SK-N-SH (cell line): ENCODE measurements around the gene JAZF1. TPM values are rescaled to one million over a fixed set of nuclear protein-coding genes. Genes with fewer than 3 reads are reported as not detected.
"Not testable (repeated sequence)": the region's sequence is repeated elsewhere in the genome, so short reads cannot be mapped to it uniquely, and the experiment has no call there.

Source experiments
- CTCF ChIA-PET: fragments of 300-600, 350-600 bp; formaldehyde crosslinking; extraction: SDS; loops from one replicate; lab custom pipeline; 2021; lab: Yijun Ruan, JAX
- POLR2A ChIA-PET: fragments of 350-600 bp; sonication (Branson Sonifier 250); formaldehyde crosslinking; extraction: SDS; loops from one replicate; lab custom pipeline; 2020; ENCODE audit warnings: antibody characterized with exemption, inconsistent platforms; lab: Yijun Ruan, JAX
- DNase-seq: peaks from one replicate; pipeline ENCODE4 v3.0.0; 2012
- H2AFZ ChIP-seq: fragments of 200-600 bp; sonication (generic); 2 replicates; pipeline ENCODE4 v1.8.1; 2016; ENCODE audit warnings: antibody characterized with exemption, mild to moderate bottlenecking, low read depth
- H3F3A ChIP-seq: fragments of 200-600 bp; sonication (generic); replicated peaks from 2 replicates; pipeline ENCODE3; 2016; ENCODE audit warnings: antibody characterized with exemption, mild to moderate bottlenecking; ENCODE audit not compliant: insufficient read depth
- H3K27ac ChIP-seq, 2 experiments: fragments of 200-500 bp in 1 of 2; fragments of 200-600 bp in 1 of 2; sonication (Bioruptor generic) in 1 of 2; sonication (generic), shearing (Covaris generic) in 1 of 2; 2 replicates each; pipeline versions ENCODE4 v1.5.1 to v1.6.1; 2014 to 2016; ENCODE audit warnings: low read depth in 2 of 2, inconsistent platforms in 1 of 2, low read length in 1 of 2, mild to moderate bottlenecking in 1 of 2, mixed read lengths in 1 of 2
- H3K27me3 ChIP-seq: fragments of 200-600 bp; sonication (generic), shearing (Covaris generic); 2 replicates; pipeline ENCODE4 v1.6.1; 2016; ENCODE audit warnings: mixed run types; ENCODE audit not compliant: insufficient read depth
- H3K36me3 ChIP-seq, 2 experiments: fragments of 200-500 bp in 1 of 2; fragments of 200-600 bp in 1 of 2; sonication (Bioruptor generic) in 1 of 2; sonication (generic) in 1 of 2; replicated peaks in 1 of 2; 2 replicates each; pipeline versions ENCODE3 to v1.5.1; 2014 to 2016; ENCODE audit warnings: low read length in 1 of 2, mild to moderate bottlenecking in 1 of 2; ENCODE audit not compliant: insufficient read depth in 2 of 2, control insufficient read depth in 1 of 2
- H3K4me1 ChIP-seq, 2 experiments: fragments of 200-500 bp in 1 of 2; fragments of 200-600 bp in 1 of 2; sonication (Bioruptor generic) in 1 of 2; sonication (generic), shearing (Covaris generic) in 1 of 2; 2 replicates each; pipeline versions ENCODE4 v1.5.1 to v1.6.1; 2014 to 2016; ENCODE audit warnings: low read depth in 1 of 2, low read length in 1 of 2, mixed run types in 1 of 2; ENCODE audit not compliant: insufficient read depth in 2 of 2, control insufficient read depth in 1 of 2
- H3K4me2 ChIP-seq: fragments of 200-600 bp; sonication (generic), shearing (Covaris generic); 2 replicates; pipeline ENCODE4 v1.6.1; 2017; ENCODE audit warnings: mixed run types
- H3K4me3 ChIP-seq, 2 experiments: fragments of 200-500 bp in 1 of 2; fragments of 200-600 bp in 1 of 2; sonication (Bioruptor generic) in 1 of 2; sonication (generic), shearing (Covaris generic) in 1 of 2; 2 replicates each; pipeline versions ENCODE4 v1.5.1 to v1.8.1; 2014 to 2016; ENCODE audit warnings: low read depth in 2 of 2, inconsistent platforms in 1 of 2, low read length in 1 of 2, mild to moderate bottlenecking in 1 of 2, mixed read lengths in 1 of 2, moderate library complexity in 1 of 2
- H3K79me2 ChIP-seq: fragments of 200-600 bp; sonication (generic); 2 replicates; pipeline ENCODE4 v1.8.1; 2017; ENCODE audit warnings: mild to moderate bottlenecking; ENCODE audit not compliant: insufficient read depth
- H3K9ac ChIP-seq: fragments of 200-600 bp; sonication (generic); 2 replicates; pipeline ENCODE4 v1.6.1; 2017; ENCODE audit warnings: mixed run types
- H3K9me2 ChIP-seq: fragments of 200-600 bp; sonication (generic); 2 replicates; pipeline ENCODE4 v1.6.1; 2017; ENCODE audit warnings: mixed run types
- H3K9me3 ChIP-seq: fragments of 200-600 bp; sonication (generic); 2 replicates; pipeline ENCODE4 v1.6.1; 2017; ENCODE audit warnings: mixed run types, mild to moderate bottlenecking, moderate library complexity
- H4K20me1 ChIP-seq: fragments of 200-600 bp; sonication (generic); 2 replicates; pipeline ENCODE4 v1.6.1; 2017; ENCODE audit warnings: mild to moderate bottlenecking, mixed run types; ENCODE audit not compliant: insufficient read depth
- CHD2 ChIP-seq: fragments of 150-350 bp; IDR thresholded peaks from 2 replicates; pipeline ENCODE4 v1.6.1; 2018; ENCODE audit warnings: low read length; ENCODE audit not compliant: partially characterized antibody
- ELF1 ChIP-seq: IDR thresholded peaks from 2 replicates; pipeline ENCODE4 v1.4.0; 2012
- FOSL2 ChIP-seq: IDR thresholded peaks from 2 replicates; pipeline ENCODE4 v1.4.0; 2012; ENCODE audit warnings: low read depth, mild to moderate bottlenecking, moderate library complexity, borderline replicate concordance
- GATA2 ChIP-seq: sonication (generic); formaldehyde crosslinking; IDR thresholded peaks from 2 replicates; pipeline ENCODE4 v1.5.0; 2020; ENCODE audit warnings: mild to moderate bottlenecking, missing genetic modification reagents
- IRF3 ChIP-seq: fragments of 150-350 bp; IDR thresholded peaks from 2 replicates; pipeline ENCODE4 v1.6.1; 2016; ENCODE audit warnings: mild to moderate bottlenecking, low read depth, low read length
- MEF2A ChIP-seq: IDR thresholded peaks from 2 replicates; pipeline ENCODE4 v1.4.0; 2012; ENCODE audit warnings: low read depth, borderline replicate concordance
- MXI1 ChIP-seq: IDR thresholded peaks from 2 replicates; pipeline ENCODE4 v1.6.1; 2012; ENCODE audit warnings: mild to moderate bottlenecking, low read depth, low read length, improper control_type of control experiment
- NRF1 ChIP-seq: IDR thresholded peaks from 2 replicates; pipeline ENCODE4 v1.6.1; 2012; ENCODE audit warnings: low read depth, mild to moderate bottlenecking, low read length
- RAD21 ChIP-seq: IDR thresholded peaks from 2 replicates; pipeline ENCODE4 v1.6.1; 2012; ENCODE audit warnings: mild to moderate bottlenecking, low read length
- RFX5 ChIP-seq: IDR thresholded peaks from 2 replicates; pipeline ENCODE4 v1.6.1; 2012; ENCODE audit warnings: mild to moderate bottlenecking, improper control_type of control experiment, low read length
- RXRA ChIP-seq: IDR thresholded peaks from 2 replicates; pipeline ENCODE4 v1.4.0; 2012; ENCODE audit warnings: low read depth, mild to moderate bottlenecking, borderline replicate concordance
- TAF1 ChIP-seq: IDR thresholded peaks from 2 replicates; pipeline ENCODE4 v1.6.1; 2012; ENCODE audit warnings: low read depth, mild to moderate bottlenecking, low read length, moderate library complexity, borderline replicate concordance
- TCF12 ChIP-seq: IDR thresholded peaks from 2 replicates; pipeline ENCODE4 v1.4.0; 2012
- TEAD4 ChIP-seq: IDR thresholded peaks from 2 replicates; pipeline ENCODE4 v1.4.0; 2012; ENCODE audit warnings: mild to moderate bottlenecking, borderline replicate concordance; ENCODE audit not compliant: insufficient read depth
- WGBS: methylation state at CpG from one replicate; pipeline ENCODE4 v1.1.6; 2017; ENCODE audit warnings: low lambda C conversion rate; 5-methylcytosine and 5-hydroxymethylcytosine counted together
- polyA plus RNA-seq, 3 experiments: library from polyadenylated mRNA; depleted of rRNA; stranded (reverse); fragments of >200 nt; gene quantifications; 2 replicates each; pipeline ENCODE4 v1.2.3, GENCODE V29; 2012
- TF ChIP-seq, protein P1 (sequence below): IDR thresholded peaks from 2 replicates; pipeline ENCODE4; 2012
- TF ChIP-seq, protein P2 (sequence below): IDR thresholded peaks from 2 replicates; pipeline ENCODE4 v1.4.0; 2012; ENCODE audit warnings: low read depth
- TF ChIP-seq, protein P3 (sequence below): fragments of 200-600 bp; sonication (generic); IDR thresholded peaks from 2 replicates; pipeline ENCODE4 v1.6.1; 2017; ENCODE audit warnings: antibody characterized with exemption, mild to moderate bottlenecking, moderate library complexity
- TF ChIP-seq, protein P4 (sequence below): IDR thresholded peaks from 2 replicates; pipeline ENCODE4 v1.4.0; 2012; ENCODE audit warnings: low read depth, borderline replicate concordance

Gene JAZF1
- polyA plus RNA-seq, 1 of the 3 experiments (the other 2 are of a cell fraction): 1.7 TPM

GRCh38 chr7:27888736-27889135 is 291.9 kb downstream of the JAZF1 start:
- ChIA-PET CTCF (interaction anchor here (1.3 to 2.2 kb wide), 4 partner anchors 12 to 32 kb away, joined by 3 to 7 read pairs (median 4); no protein-coding TSS in a partner anchor), POLR2A (no interaction called here)
- Histone ChIP-seq H3K9me2 (no peaks in the 10 kb centered on the region), H3K4me2 (no peak overlapping the region), H2AFZ (no peak overlapping the region), H3K79me2 (no peaks in the 10 kb centered on the region), H3K9me3 (no peaks in the 10 kb centered on the region), H3F3A (no peaks in the 10 kb centered on the region), H3K36me3 (no peaks in the 10 kb centered on the region), H3K27ac (no peak overlapping the region), H3K27me3 (no peaks in the 10 kb centered on the region), H3K4me3 (no peak overlapping the region), H4K20me1 (no peaks in the 10 kb centered on the region), H3K9ac (no peak overlapping the region), H3K4me1 (no peaks in the 10 kb centered on the region)
- TF ChIP-seq, protein P1, sequence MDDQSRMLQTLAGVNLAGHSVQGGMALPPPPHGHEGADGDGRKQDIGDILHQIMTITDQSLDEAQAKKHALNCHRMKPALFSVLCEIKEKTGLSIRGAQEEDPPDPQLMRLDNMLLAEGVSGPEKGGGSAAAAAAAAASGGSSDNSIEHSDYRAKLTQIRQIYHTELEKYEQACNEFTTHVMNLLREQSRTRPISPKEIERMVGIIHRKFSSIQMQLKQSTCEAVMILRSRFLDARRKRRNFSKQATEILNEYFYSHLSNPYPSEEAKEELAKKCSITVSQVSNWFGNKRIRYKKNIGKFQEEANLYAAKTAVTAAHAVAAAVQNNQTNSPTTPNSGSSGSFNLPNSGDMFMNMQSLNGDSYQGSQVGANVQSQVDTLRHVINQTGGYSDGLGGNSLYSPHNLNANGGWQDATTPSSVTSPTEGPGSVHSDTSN: no peak
- no peak for TF ChIP-seq MEF2A
- TF ChIP-seq IRF3: no peak
- TF ChIP-seq NRF1: no peak
- TF ChIP-seq RXRA: no peak
- TF ChIP-seq ELF1: no peak
- no peak for TF ChIP-seq RAD21
- TF ChIP-seq, protein P2, sequence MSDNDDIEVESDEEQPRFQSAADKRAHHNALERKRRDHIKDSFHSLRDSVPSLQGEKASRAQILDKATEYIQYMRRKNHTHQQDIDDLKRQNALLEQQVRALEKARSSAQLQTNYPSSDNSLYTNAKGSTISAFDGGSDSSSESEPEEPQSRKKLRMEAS: no peak
- TF ChIP-seq RFX5: no peak
- no peak for TF ChIP-seq CHD2
- TF ChIP-seq FOSL2: no peak
- TF ChIP-seq GATA2 (CRISPR knock-in tag): no peak
- no peak for TF ChIP-seq TAF1
- TF ChIP-seq, protein P3, sequence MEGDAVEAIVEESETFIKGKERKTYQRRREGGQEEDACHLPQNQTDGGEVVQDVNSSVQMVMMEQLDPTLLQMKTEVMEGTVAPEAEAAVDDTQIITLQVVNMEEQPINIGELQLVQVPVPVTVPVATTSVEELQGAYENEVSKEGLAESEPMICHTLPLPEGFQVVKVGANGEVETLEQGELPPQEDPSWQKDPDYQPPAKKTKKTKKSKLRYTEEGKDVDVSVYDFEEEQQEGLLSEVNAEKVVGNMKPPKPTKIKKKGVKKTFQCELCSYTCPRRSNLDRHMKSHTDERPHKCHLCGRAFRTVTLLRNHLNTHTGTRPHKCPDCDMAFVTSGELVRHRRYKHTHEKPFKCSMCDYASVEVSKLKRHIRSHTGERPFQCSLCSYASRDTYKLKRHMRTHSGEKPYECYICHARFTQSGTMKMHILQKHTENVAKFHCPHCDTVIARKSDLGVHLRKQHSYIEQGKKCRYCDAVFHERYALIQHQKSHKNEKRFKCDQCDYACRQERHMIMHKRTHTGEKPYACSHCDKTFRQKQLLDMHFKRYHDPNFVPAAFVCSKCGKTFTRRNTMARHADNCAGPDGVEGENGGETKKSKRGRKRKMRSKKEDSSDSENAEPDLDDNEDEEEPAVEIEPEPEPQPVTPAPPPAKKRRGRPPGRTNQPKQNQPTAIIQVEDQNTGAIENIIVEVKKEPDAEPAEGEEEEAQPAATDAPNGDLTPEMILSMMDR: no peak
- TF ChIP-seq TCF12: no peak
- no peak for TF ChIP-seq MXI1
- no peak for TF ChIP-seq TEAD4
- TF ChIP-seq, protein P4, sequence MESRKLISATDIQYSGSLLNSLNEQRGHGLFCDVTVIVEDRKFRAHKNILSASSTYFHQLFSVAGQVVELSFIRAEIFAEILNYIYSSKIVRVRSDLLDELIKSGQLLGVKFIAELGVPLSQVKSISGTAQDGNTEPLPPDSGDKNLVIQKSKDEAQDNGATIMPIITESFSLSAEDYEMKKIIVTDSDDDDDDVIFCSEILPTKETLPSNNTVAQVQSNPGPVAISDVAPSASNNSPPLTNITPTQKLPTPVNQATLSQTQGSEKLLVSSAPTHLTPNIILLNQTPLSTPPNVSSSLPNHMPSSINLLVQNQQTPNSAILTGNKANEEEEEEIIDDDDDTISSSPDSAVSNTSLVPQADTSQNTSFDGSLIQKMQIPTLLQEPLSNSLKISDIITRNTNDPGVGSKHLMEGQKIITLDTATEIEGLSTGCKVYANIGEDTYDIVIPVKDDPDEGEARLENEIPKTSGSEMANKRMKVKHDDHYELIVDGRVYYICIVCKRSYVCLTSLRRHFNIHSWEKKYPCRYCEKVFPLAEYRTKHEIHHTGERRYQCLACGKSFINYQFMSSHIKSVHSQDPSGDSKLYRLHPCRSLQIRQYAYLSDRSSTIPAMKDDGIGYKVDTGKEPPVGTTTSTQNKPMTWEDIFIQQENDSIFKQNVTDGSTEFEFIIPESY: no peak
- no peak for DNase-seq
- 90% methylated on average over 5 of the region's 5 CpGs for WGBS

DNA sequence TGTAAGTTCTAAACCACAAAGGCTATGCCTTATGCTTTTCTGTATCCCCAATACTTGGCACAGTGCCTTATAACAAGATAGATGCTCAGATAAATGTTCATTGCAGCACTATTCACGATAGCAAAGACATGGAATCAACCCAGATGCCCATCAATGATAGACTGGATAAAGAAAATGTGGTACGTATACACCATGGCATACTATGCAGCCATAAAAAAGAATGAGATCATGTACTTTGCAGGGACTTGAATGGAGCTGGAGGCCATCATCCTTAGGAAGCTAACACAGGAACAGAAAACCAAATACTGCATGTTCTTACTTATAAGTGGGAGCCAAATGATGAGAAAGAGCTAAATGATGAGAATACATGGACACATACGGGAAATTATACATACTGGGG is 293.9 kb downstream of the JAZF1 start:
- H3F3A ChIP-seq, H3K9me3 ChIP-seq, H2AFZ ChIP-seq, H3K9ac ChIP-seq, H3K4me3 ChIP-seq, H3K4me1 ChIP-seq, H3K27me3 ChIP-seq, H4K20me1 ChIP-seq, CTCF ChIA-PET, H3K27ac ChIP-seq, H3K79me2 ChIP-seq, DNase-seq, H3K4me2 ChIP-seq, POLR2A ChIA-PET, H3K9me2 ChIP-seq, H3K36me3 ChIP-seq: not testable (repeated sequence)
- WGBS: 69% methylated on average over 3 of the region's 3 CpGs
